ENCODE measurements around the gene TSC22D4. TPM values are rescaled to one million over a fixed set of nuclear protein-coding genes. Genes with fewer than 3 reads are reported as not detected.

Gene TSC22D4
- total RNA-seq, 2 experiments from 2014 or later: 92.6 to 94.2 TPM

GRCh38 chr7:100430493-100431285 is 48.3 kb downstream of the TSC22D4 start:
- POLR2A ChIA-PET: interaction anchor here (0.8 to 2.3 kb wide), 11 partner anchors 9 to 330 kb away, joined by 3 to 9 read pairs (median 4); partner anchors contain the start of genes AP4M1, FBXO24, LRCH4 and MCM7
- Mint-ChIP-seq H3K36me3 (ENCODE audit: low read depth) (peaks cover 52% of the 10 kb centered on the region), H3K9me3 (no peaks in the 10 kb centered on the region), H3K27ac (peak overlapping the region; percentile 97), H3K4me1 (ENCODE audit: low read depth) (peaks cover 39% of the 10 kb centered on the region), H3K4me3 (peak overlapping the region; percentile 83), H3K27me3 (no peaks in the 10 kb centered on the region)
- peak; percentile 4 for ATAC-seq
- intact Hi-C loops (cut with micrococcal nuclease): no loop called here
- no peak for TF ChIP-seq CTCF (IDR thresholded peaks at IDR 0.05)
- CTCF ChIA-PET: interaction anchor here (1.8 kb wide), 1 partner anchor 275 kb away, joined by 5 read pairs; the partner anchor contains the start of gene POP7
- DNase-seq: peak; percentile 69

GRCh38 chr7:100429637-100430492 is 49.1 kb downstream of the TSC22D4 start, which contains the start of gene MEPCE:
Gene MEPCE, plus strand, starts transcription at chr7:100429831. Its CDS starts 188 bp downstream, at chr7:100430019.
- ATAC-seq (peak; percentile 51), DNase-seq (peak; percentile 97)
- ChIA-PET CTCF (interaction anchor here (1.6 to 1.8 kb wide), 2 partner anchors 21 to 276 kb away, joined by 5 to 7 read pairs; partner anchors contain the start of gene POP7), POLR2A (interaction anchor here (0.6 to 2.3 kb wide), 23 partner anchors 9 to 872 kb away, joined by 3 to 9 read pairs (median 3); partner anchors contain the start of genes AP4M1, FBXO24, LRCH4 and MCM7)
- peak within 1 kb of the TSS; percentile 86 for H3K4me3 Mint-ChIP-seq
- H3K4me1 Mint-ChIP-seq (ENCODE audit: low read depth): peaks cover 38% of the 10 kb centered on the region
- intact Hi-C loops (cut with micrococcal nuclease): no loop called here
- no peaks in the 10 kb centered on the region for H3K27me3 Mint-ChIP-seq
- peak within 1 kb of the TSS; percentile 98 for H3K27ac Mint-ChIP-seq
- H3K36me3 Mint-ChIP-seq (ENCODE audit: low read depth): peaks cover 44% of the 10 kb centered on the region
- TF ChIP-seq CTCF (IDR thresholded peaks at IDR 0.05): no peak
- H3K9me3 Mint-ChIP-seq: no peaks in the 10 kb centered on the region

GRCh38 chr7:100428967-100429636 is 49.9 kb downstream of the TSC22D4 start:
- no peaks in the 10 kb centered on the region for H3K9me3 Mint-ChIP-seq
- no peaks in the 10 kb centered on the region for H3K27me3 Mint-ChIP-seq
- ChIA-PET POLR2A (interaction anchor here (0.6 to 2.3 kb wide), 23 partner anchors 8 to 871 kb away, joined by 3 to 12 read pairs (median 3); partner anchors contain the start of genes AP4M1, FBXO24, LRCH4 and MCM7), CTCF (interaction anchor here (1.0 to 1.8 kb wide), 5 partner anchors 22 to 298 kb away, joined by 3 to 8 read pairs (median 5); partner anchors contain the start of gene POP7)
- peaks cover 31% of the 10 kb centered on the region for H3K4me1 Mint-ChIP-seq (ENCODE audit: low read depth)
- H3K36me3 Mint-ChIP-seq (ENCODE audit: low read depth): peaks cover 36% of the 10 kb centered on the region
- intact Hi-C loops (cut with micrococcal nuclease): no loop called here
- H3K4me3 Mint-ChIP-seq: peak overlapping the region; percentile 86
- H3K27ac Mint-ChIP-seq: peak overlapping the region; percentile 98
- DNase-seq (peak; percentile 100), ATAC-seq (peak; percentile 71)
- no peak for TF ChIP-seq CTCF (IDR thresholded peaks at IDR 0.05)

GRCh38 chr7:100428199-100428966 is 50.6 kb downstream of the TSC22D4 start, which contains the start of gene ZCWPW1:
Gene ZCWPW1, minus strand, starts transcription at chr7:100428703. Its CDS starts 8,054 bp downstream, at chr7:100420649.
- peak within 1 kb of the TSS; percentile 98 for H3K27ac Mint-ChIP-seq

More at GRCh38 chr7:100428199-100428966, 50.6 kb downstream of the TSC22D4 start, which contains the start of gene ZCWPW1:
- no peak for TF ChIP-seq CTCF (IDR thresholded peaks at IDR 0.05)
- ATAC-seq (peak; percentile 43), DNase-seq (peak; percentile 97)
- H3K4me3 Mint-ChIP-seq: peak within 1 kb of the TSS; percentile 86
- H3K27me3 Mint-ChIP-seq: no peaks in the 10 kb centered on the region
- H3K4me1 Mint-ChIP-seq (ENCODE audit: low read depth): peaks cover 24% of the 10 kb centered on the region
- peaks cover 29% of the 10 kb centered on the region for H3K36me3 Mint-ChIP-seq (ENCODE audit: low read depth)
- intact Hi-C loops (cut with micrococcal nuclease): no loop called here
- H3K9me3 Mint-ChIP-seq: no peaks in the 10 kb centered on the region
- CTCF ChIA-PET: interaction anchor here (0.9 to 1.8 kb wide), 6 partner anchors 21 to 297 kb away, joined by 3 to 8 read pairs (median 4); partner anchors contain the start of gene POP7
- POLR2A ChIA-PET: interaction anchor here (0.6 to 2.3 kb wide), 16 partner anchors 9 to 328 kb away, joined by 3 to 12 read pairs (median 3); partner anchors contain the start of genes AP4M1, FBXO24, LRCH4 and MCM7

Measured in activated CD8-positive, alpha-beta T cell treated with anti-CD3 and anti-CD28 coated beads for 36 hours (primary cell).